Suprapubic skin (tissue), 4 donors: ENCODE results near the gene NKAIN1. TPM values are rescaled to one million over a fixed set of nuclear protein-coding genes. Genes with fewer than 3 reads are reported as not detected.

Experiments used
- DNase-seq, 2 donors: peaks; one replicate each; pipeline ENCODE4 v3.0.0-alpha.2; 2019; ENCODE audit warnings: low spot score in 2 of 2
- H3K27ac ChIP-seq: fragments of 200-600 bp; sonication (generic); one replicate; pipeline ENCODE4 v1.5.1; 2019
- H3K27me3 ChIP-seq: fragments of 200-600 bp; sonication (generic); one replicate; pipeline ENCODE4 v1.5.1; 2019
- H3K36me3 ChIP-seq: fragments of 200-600 bp; sonication (generic); one replicate; pipeline ENCODE4 v1.5.1; 2019
- H3K4me1 ChIP-seq: fragments of 200-600 bp; sonication (generic); one replicate; pipeline ENCODE4 v1.5.1; 2019
- H3K4me3 ChIP-seq: fragments of 200-600 bp; sonication (generic); one replicate; pipeline ENCODE4 v1.5.1; 2019; ENCODE audit warnings: mild to moderate bottlenecking
- H3K9me3 ChIP-seq: fragments of 200-600 bp; sonication (generic); one replicate; pipeline ENCODE4 v1.5.1; 2019
- EP300 ChIP-seq: sonication (generic); formaldehyde crosslinking; IDR thresholded peaks from one replicate; pipeline ENCODE4 v1.6.1; 2017; ENCODE audit warnings: antibody characterized with exemption
- POLR2A ChIP-seq, 2 donors: fragments of 450-650 bp; IDR thresholded peaks; one replicate each; pipeline ENCODE4 v1.6.1; 2017; ENCODE audit warnings: antibody characterized with exemption in 2 of 2, mild to moderate bottlenecking in 2 of 2, moderate library complexity in 2 of 2
- POLR2AphosphoS5 ChIP-seq, 3 donors: sonication (generic); formaldehyde crosslinking; IDR thresholded peaks; one replicate each; pipeline ENCODE4 v1.6.1; 2017; ENCODE audit warnings: antibody characterized with exemption in 3 of 3
- WGBS: methylation state at CpG from one replicate; pipeline ENCODE4 v1.1.5; 2018; 5-methylcytosine and 5-hydroxymethylcytosine counted together
- total RNA-seq, 4 donors: library from RNA; depleted of rRNA; stranded (reverse); fragments of >200 nt; gene quantifications; one replicate each; pipeline ENCODE4 v1.1.0, GENCODE V29; 2016
- TF ChIP-seq, protein P1 (sequence below), 2 donors: fragments of 200-600 bp in 1 of 2; fragments of 450-650 bp in 1 of 2; sonication (generic) in 1 of 2; IDR thresholded peaks; one replicate each; pipeline ENCODE4 v1.5.1; 2016 to 2019; ENCODE audit warnings: antibody characterized with exemption in 2 of 2, mild to moderate bottlenecking in 1 of 2, moderate library complexity in 1 of 2

The NKAIN1 gene
- total RNA-seq, 4 donors from 2014 or later, result 0.64 to 2.5 (median 1.5) TPM

DNA sequence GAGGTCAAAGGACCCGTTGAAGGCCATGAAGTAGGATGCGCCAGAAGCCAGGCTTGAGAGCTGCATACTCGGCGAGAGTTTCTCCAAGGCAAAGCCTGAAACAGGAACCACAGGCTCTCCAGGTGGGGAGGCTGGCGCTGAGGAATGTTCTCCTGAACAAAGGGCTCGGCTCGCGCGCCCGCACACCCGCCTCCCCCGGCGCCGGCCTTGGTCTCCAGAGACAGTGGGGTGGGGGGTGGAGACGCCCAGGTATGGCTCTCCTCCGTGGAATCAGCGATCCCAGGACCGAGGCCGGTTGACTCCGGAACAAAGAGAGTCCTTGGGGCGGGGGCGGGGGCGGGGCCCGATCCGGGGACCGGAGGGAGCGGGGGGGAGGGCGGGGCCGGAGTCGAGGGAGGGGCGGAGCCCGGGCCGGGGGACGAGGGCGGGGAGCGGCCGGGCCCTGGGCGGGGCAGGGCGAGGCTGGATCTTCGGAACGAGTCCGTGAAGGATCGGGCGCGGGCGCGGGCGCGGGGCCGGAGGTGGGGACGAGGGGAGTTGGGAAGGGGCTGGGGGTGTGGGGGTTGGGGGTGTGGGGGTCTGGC, 85.0 kb downstream of the NKAIN1 start:
- Histone ChIP-seq H3K9me3 (no peaks in the 10 kb centered on the region), H3K36me3 (no peaks in the 10 kb centered on the region), H3K4me3 (peak overlapping the region; percentile 70), H3K4me1 (peaks cover 20% of the 10 kb centered on the region), H3K27me3 (no peaks in the 10 kb centered on the region), H3K27ac (peak overlapping the region; percentile 96)
- no peak for TF ChIP-seq EP300
- peak in 1 of 3 donors; percentile 14 for TF ChIP-seq POLR2AphosphoS5 (IDR thresholded peaks at IDR 0.05)
- 6% methylated on average over 18 of the region's 51 CpGs for WGBS
- DNase-seq, result peak; percentile 83 to 87

DNA sequence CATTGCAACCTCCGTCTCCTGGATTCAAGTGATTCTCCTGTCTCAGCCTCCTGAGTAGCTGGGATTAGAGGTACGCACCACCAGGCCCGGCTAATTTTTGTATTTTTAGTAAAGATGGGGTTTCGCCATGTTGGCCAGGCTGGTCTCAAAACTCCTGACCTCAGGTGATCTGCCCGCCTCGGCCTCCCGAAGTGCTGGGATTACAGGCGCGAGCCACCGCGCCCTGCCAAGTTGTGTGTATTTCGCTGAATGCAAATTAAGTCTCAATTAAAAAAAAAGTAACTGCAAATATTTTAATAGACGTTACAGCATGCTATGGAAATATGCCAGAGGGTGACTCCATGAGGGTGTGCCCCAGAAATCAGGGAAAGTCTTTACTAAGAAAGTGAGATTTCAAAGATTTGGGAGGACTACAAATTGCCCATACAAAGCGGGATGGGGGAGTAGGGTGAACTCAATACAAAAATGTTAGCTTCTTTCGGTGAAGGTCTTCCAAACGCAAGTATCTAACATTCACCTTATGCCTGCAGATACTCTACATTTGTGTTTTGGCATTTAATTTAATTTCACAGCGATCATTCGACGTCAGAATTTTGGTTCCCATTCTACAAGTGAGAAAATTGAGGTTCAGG, 85.6 kb downstream of the NKAIN1 start:
- TF ChIP-seq POLR2A (IDR thresholded peaks at IDR 0.05), result no peak
- no peak for TF ChIP-seq POLR2AphosphoS5 (IDR thresholded peaks at IDR 0.05)
- no peak for TF ChIP-seq EP300
- WGBS, result 72% methylated on average over 19 of the region's 19 CpGs
- peaks cover 20% of the 10 kb centered on the region for H3K4me1 ChIP-seq
- DNase-seq, result no peak
- H3K27me3 ChIP-seq, result no peaks in the 10 kb centered on the region
- no peaks in the 10 kb centered on the region for H3K36me3 ChIP-seq
- peak overlapping the region; percentile 96 for H3K27ac ChIP-seq
- H3K9me3 ChIP-seq, result no peaks in the 10 kb centered on the region
- peak overlapping the region; percentile 70 for H3K4me3 ChIP-seq

DNA sequence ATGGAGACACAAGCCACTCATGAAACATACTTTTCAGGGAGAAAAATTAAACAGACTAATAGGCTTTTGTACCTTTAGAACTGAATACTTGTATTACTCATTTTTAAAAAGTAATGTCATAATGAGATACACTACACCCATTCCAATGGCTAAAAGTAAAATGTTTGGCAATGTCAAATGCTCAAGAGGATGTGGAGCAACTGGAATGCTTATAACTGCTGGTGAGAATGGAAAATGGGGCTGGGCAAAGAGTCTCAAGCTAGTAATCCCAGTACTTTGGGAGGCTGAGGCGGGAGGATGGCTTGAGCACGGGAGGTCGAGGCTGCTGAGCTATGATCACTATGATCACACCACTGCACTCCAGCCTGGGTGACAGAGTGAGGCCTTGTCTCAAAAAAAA, 86.3 kb downstream of the NKAIN1 start:
- Histone ChIP-seq H3K27me3 (no peaks in the 10 kb centered on the region), H3K9me3 (no peaks in the 10 kb centered on the region), H3K4me1 (peaks cover 20% of the 10 kb centered on the region), H3K27ac (no peak overlapping the region), H3K4me3 (no peak overlapping the region), H3K36me3 (no peaks in the 10 kb centered on the region)
- no peak for DNase-seq
- TF ChIP-seq, protein P1, sequence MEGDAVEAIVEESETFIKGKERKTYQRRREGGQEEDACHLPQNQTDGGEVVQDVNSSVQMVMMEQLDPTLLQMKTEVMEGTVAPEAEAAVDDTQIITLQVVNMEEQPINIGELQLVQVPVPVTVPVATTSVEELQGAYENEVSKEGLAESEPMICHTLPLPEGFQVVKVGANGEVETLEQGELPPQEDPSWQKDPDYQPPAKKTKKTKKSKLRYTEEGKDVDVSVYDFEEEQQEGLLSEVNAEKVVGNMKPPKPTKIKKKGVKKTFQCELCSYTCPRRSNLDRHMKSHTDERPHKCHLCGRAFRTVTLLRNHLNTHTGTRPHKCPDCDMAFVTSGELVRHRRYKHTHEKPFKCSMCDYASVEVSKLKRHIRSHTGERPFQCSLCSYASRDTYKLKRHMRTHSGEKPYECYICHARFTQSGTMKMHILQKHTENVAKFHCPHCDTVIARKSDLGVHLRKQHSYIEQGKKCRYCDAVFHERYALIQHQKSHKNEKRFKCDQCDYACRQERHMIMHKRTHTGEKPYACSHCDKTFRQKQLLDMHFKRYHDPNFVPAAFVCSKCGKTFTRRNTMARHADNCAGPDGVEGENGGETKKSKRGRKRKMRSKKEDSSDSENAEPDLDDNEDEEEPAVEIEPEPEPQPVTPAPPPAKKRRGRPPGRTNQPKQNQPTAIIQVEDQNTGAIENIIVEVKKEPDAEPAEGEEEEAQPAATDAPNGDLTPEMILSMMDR (IDR thresholded peaks at IDR 0.05), result no peak
- TF ChIP-seq POLR2A (IDR thresholded peaks at IDR 0.05) (no peak), EP300 (no peak), POLR2AphosphoS5 (IDR thresholded peaks at IDR 0.05) (no peak)
- WGBS, result 62% methylated on average over 3 of the region's 3 CpGs

- DNase-seq, result no peak
- H3K9me3 ChIP-seq, result no peaks in the 10 kb centered on the region
- H3K27ac ChIP-seq, result no peak overlapping the region
- H3K27me3 ChIP-seq, result no peaks in the 10 kb centered on the region
- no peaks in the 10 kb centered on the region for H3K36me3 ChIP-seq
- TF ChIP-seq EP300 (no peak), POLR2A (IDR thresholded peaks at IDR 0.05) (no peak), POLR2AphosphoS5 (IDR thresholded peaks at IDR 0.05) (no peak)
- TF ChIP-seq, protein P1 (IDR thresholded peaks at IDR 0.05), result no peak
- H3K4me1 ChIP-seq, result peaks cover 20% of the 10 kb centered on the region
- H3K4me3 ChIP-seq, result no peak overlapping the region
- 67% methylated on average over 8 of the region's 8 CpGs for WGBS
Observed at GRCh38 chr1:31152181-31152795, 87.4 kb downstream of the NKAIN1 start.

DNA sequence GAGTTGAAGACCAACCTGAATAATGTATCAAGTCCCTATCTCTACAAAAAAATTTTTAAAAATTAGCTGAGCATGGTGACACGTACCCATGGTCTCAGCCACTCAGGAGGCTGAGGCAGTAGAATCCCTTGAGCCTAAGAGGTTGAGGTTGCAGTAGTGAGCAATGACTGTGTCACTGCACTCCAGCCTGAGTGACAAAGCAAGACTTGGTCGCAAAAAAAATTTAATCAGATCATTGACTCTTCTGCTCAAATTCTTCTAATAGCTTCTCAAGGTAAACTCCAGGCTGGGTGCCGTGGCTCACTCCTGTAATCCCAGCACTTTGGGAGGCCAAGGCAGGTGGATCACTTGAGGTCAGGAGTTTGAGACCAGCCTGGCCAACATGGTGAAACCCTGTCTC, 88.3 kb downstream of the NKAIN1 start:
- Histone ChIP-seq H3K27me3 (no peaks in the 10 kb centered on the region), H3K36me3 (no peaks in the 10 kb centered on the region), H3K4me1 (peaks cover 20% of the 10 kb centered on the region), H3K27ac (no peak overlapping the region), H3K4me3 (no peak overlapping the region), H3K9me3 (no peaks in the 10 kb centered on the region)
- 91% methylated on average over 3 of the region's 3 CpGs for WGBS
- no peak for TF ChIP-seq POLR2AphosphoS5 (IDR thresholded peaks at IDR 0.05)
- TF ChIP-seq, protein P1 (IDR thresholded peaks at IDR 0.05), result no peak
- no peak for TF ChIP-seq EP300
- no peak for TF ChIP-seq POLR2A (IDR thresholded peaks at IDR 0.05)
- DNase-seq, result no peak

DNA sequence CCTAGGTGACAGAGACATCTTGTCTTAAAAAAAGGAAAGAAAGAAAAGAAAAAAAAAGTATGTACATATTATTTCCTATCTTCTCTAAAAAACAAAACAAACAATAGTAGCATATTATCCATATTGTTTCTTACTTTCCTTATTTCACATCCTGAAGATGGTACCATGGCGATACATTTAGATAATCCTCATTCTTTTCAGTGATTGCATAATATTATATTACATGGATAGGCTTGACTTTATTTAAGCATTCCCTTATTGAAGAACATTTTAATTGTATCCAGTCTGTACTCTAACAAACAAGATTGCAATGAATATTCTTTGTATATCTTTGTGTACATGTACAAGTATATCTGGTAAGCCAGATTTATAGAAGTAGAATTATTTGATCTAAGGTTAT, 91.3 kb downstream of the NKAIN1 start:
- H3K4me1 ChIP-seq, result no peaks in the 10 kb centered on the region
- H3K27me3 ChIP-seq, result no peaks in the 10 kb centered on the region
- WGBS, result 70% methylated on average over 1 of the region's 1 CpG
- H3K9me3 ChIP-seq, result no peaks in the 10 kb centered on the region
- TF ChIP-seq, protein P1 (IDR thresholded peaks at IDR 0.05), result no peak
- TF ChIP-seq POLR2A (IDR thresholded peaks at IDR 0.05) (no peak), POLR2AphosphoS5 (IDR thresholded peaks at IDR 0.05) (no peak), EP300 (no peak)
- no peak for DNase-seq
- H3K36me3 ChIP-seq, result no peaks in the 10 kb centered on the region
- H3K27ac ChIP-seq, result no peak overlapping the region
- no peak overlapping the region for H3K4me3 ChIP-seq
